K562 (cell line): ENCODE data around the gene CDX1. TPM values are rescaled to one million over a fixed set of nuclear protein-coding genes. Genes with fewer than 3 reads are reported as not detected.

ENCODE experiments used
- ATAC-seq: fragments of 200-7000 bp; cut with Tn5 transposase; 3 replicates; pipeline ENCODE4 v1.9.1; 2020; ENCODE audit warnings: moderate library complexity
- BruUV-seq: library from RNA; stranded (reverse); fragments of 400-500 nt; replicated peaks from 2 replicates; lab custom pipeline; 2021; lab: Mats Ljungman, UMichigan
- CTCF ChIA-PET: fragments of 300-600 bp; formaldehyde crosslinking; extraction: SDS; loops from one replicate; lab custom pipeline; 2021; ENCODE audit warnings: low intra/inter-chr PET ratio; lab: Yijun Ruan, JAX
- POLR2A ChIA-PET: fragments of 300-600, 350-650 bp; sonication (Branson Sonifier 250); formaldehyde crosslinking; extraction: SDS; loops from one replicate; lab custom pipeline; 2021; ENCODE audit warnings: antibody characterized with exemption, inconsistent platforms; lab: Yijun Ruan, JAX
- DNase-seq, 4 experiments: peaks; one replicate each; pipeline versions ENCODE4 v3.0.0 to v3.0.0-alpha.2; 2011 to 2018; ENCODE audit warnings: low spot score in 3 of 4, mixed read lengths in 3 of 4; ENCODE audit errors: extremely low read depth in 1 of 4
- FAIRE-seq: peaks from 2 replicates; lab custom pipeline; 2011; peaks lifted over from hg19 to GRCh38; lab: Jason Lieb, UNC
- H2AFZ ChIP-seq: 2 replicates; pipeline ENCODE4 v1.6.0; 2011; ENCODE audit warnings: low read depth, low read length, control low read depth, inconsistent platforms
- H3K27ac ChIP-seq: fragments of 200-600 bp; 3 replicates; pipeline ENCODE4 v1.8.0; 2011; ENCODE audit warnings: low read depth, mild to moderate bottlenecking, control low read depth, inconsistent platforms, low read length, moderate library complexity, mixed read lengths; ENCODE audit errors: extremely low read depth
- H3K27me3 ChIP-seq, 2 experiments: fragments of 300-600 bp in 1 of 2; 2 replicates in 1 of 2; 3 replicates in 1 of 2; pipeline versions ENCODE4 v1.6.0 to v1.8.0; 2011; ENCODE audit warnings: inconsistent platforms in 2 of 2, low read length in 2 of 2, mild to moderate bottlenecking in 1 of 2, mixed read lengths in 1 of 2, moderate library complexity in 1 of 2; ENCODE audit not compliant: control insufficient read depth in 2 of 2, insufficient read depth in 2 of 2
- H3K36me3 ChIP-seq: fragments of 300-600 bp; 3 replicates; pipeline ENCODE4 v1.8.0; 2011; ENCODE audit warnings: mild to moderate bottlenecking, low read length, inconsistent platforms; ENCODE audit not compliant: control insufficient read depth, insufficient read depth
- H3K4me1 ChIP-seq, 2 experiments: fragments of 200-600 bp in 1 of 2; replicated peaks in 1 of 2; 2 replicates in 1 of 2; 3 replicates in 1 of 2; pipeline versions ENCODE4 v1.5.1 to v1.8.0; 2011; ENCODE audit warnings: inconsistent platforms in 2 of 2, low read length in 2 of 2, mild to moderate bottlenecking in 1 of 2, mixed read lengths in 1 of 2, moderate library complexity in 1 of 2; ENCODE audit not compliant: control insufficient read depth in 2 of 2, insufficient read depth in 2 of 2
- H3K4me2 ChIP-seq: 2 replicates; pipeline ENCODE4 v1.6.1; 2011; ENCODE audit warnings: low read length, control low read depth, inconsistent platforms, mixed read lengths; ENCODE audit not compliant: insufficient read depth
- H3K4me3 ChIP-seq: fragments of 200-600 bp; sonication (generic), shearing (Covaris generic); 2 replicates; pipeline ENCODE4 v1.5.1; 2016; ENCODE audit warnings: control low read depth, inconsistent platforms
- H3K79me2 ChIP-seq: fragments of 200-600 bp; 3 replicates; pipeline ENCODE4 v1.8.0; 2011; ENCODE audit warnings: low read length, inconsistent platforms; ENCODE audit not compliant: control insufficient read depth, insufficient read depth
- H3K9ac ChIP-seq, 2 experiments: 2 replicates each; pipeline versions ENCODE4 v1.6.0 to v1.6.1; 2011; ENCODE audit warnings: low read depth in 2 of 2, low read length in 2 of 2, control low read depth in 1 of 2, inconsistent platforms in 1 of 2, mild to moderate bottlenecking in 1 of 2, mixed read lengths in 1 of 2; ENCODE audit not compliant: insufficient read depth in 1 of 2
- H3K9me1 ChIP-seq: one replicate; pipeline ENCODE4 v1.6.0; 2011; ENCODE audit warnings: inconsistent platforms, mild to moderate bottlenecking, low read length, moderate library complexity; ENCODE audit not compliant: control insufficient read depth, insufficient read depth
- H3K9me3 ChIP-seq: replicated peaks from 2 replicates; pipeline ENCODE4 v1.5.1; 2011; ENCODE audit warnings: low read depth, low read length, inconsistent platforms; ENCODE audit not compliant: control insufficient read depth, insufficient read depth
- H4K20me1 ChIP-seq: replicated peaks from 2 replicates; pipeline ENCODE4 v1.6.1; 2011; ENCODE audit warnings: low read length, inconsistent platforms, mixed read lengths; ENCODE audit not compliant: control insufficient read depth, insufficient read depth
- MYNN ChIP-seq, 2 experiments: sonication (generic); formaldehyde crosslinking in 1 of 2; IDR thresholded peaks; 2 replicates each; pipeline versions ENCODE4 v1.5.0 to v1.6.1; 2016 to 2020; ENCODE audit warnings: antibody characterized with exemption in 1 of 2, missing genetic modification reagents in 1 of 2
- RFX1 ChIP-seq: fragments of 450-650 bp; IDR thresholded peaks from 2 replicates; pipeline ENCODE4 v1.6.1; 2016; ENCODE audit warnings: mild to moderate bottlenecking, moderate library complexity
- ZFP36 ChIP-seq: fragments of 150-350 bp; IDR thresholded peaks from 2 replicates; pipeline ENCODE4 v1.6.1; 2018; ENCODE audit warnings: low read length, low read depth; ENCODE audit not compliant: partially characterized antibody
- ZNF280A ChIP-seq: fragments of 450-650 bp; IDR thresholded peaks from 2 replicates; pipeline ENCODE4 v1.6.1; 2018; ENCODE audit warnings: mild to moderate bottlenecking, low read depth; ENCODE audit not compliant: partially characterized antibody
- ZNF766 ChIP-seq: fragments of 200-800 bp; sonication (Bioruptor generic); conservative IDR thresholded peaks from 2 replicates; pipeline ENCODE4 v1.6.1; 2016; ENCODE audit warnings: missing genetic modification characterization, missing compliant biosample characterization
- WGBS: fragments of 100-300 bp; shearing (Covaris generic); methylation state at CpG from one replicate; pipeline ENCODE4 v1.1.6; 2016; ENCODE audit warnings: low coverage, mixed read lengths; ENCODE audit not compliant: insufficient coverage; ENCODE audit errors: missing lambda C conversion rate; 5-methylcytosine and 5-hydroxymethylcytosine counted together
- in situ Hi-C: fragments of 300-500 bp; cut with MboI; formaldehyde crosslinking; loops from 4 replicates; pipeline ENCODE4 v1.15.0; 2018; ENCODE audit warnings: inconsistent platforms, mixed read lengths
- intact Hi-C: fragments of 100-400 bp; cut with micrococcal nuclease; formaldehyde crosslinking; loops from 2 replicates; pipeline ENCODE4 v1.14.2; 2022
- polyA plus RNA-seq, 8 experiments: library from polyadenylated mRNA; depleted of rRNA in 4 of 8; stranded (reverse) in 5 of 8; unstranded in 3 of 8; fragments of >200 nt; fragmentation: Nextera tagmentation in 2 of 8; fragmentation: Illumina TruSeq in 1 of 8; extraction: Ambion mirVana in 2 of 8; extraction: Trizol in 1 of 8; gene quantifications; 2 replicates each; pipeline versions ENCODE4 v1.2.1 to v1.2.3, GENCODE V29; 2011 to 2014; ENCODE audit warnings: inconsistent platforms in 1 of 8, missing spikeins in 1 of 8
- total RNA-seq, 7 experiments: library from RNA; depleted of rRNA in 6 of 7; stranded (reverse); fragments of >200 nt in 6 of 7; fragmentation: Illumina TruSeq in 2 of 7; extraction: Trizol in 2 of 7; gene quantifications; 2 replicates each; pipeline versions ENCODE4 v1.2.1 to v1.2.3, GENCODE V29; 2011 to 2021; ENCODE audit warnings: low replicate concordance in 1 of 7

The CDX1 gene
- total and polyA plus RNA-seq, 9 of the 15 experiments (the other 6 are each of a cell fraction or from before 2014, with no cell fraction given): 0.06 to 0.16 TPM; not detected in 7

DNA sequence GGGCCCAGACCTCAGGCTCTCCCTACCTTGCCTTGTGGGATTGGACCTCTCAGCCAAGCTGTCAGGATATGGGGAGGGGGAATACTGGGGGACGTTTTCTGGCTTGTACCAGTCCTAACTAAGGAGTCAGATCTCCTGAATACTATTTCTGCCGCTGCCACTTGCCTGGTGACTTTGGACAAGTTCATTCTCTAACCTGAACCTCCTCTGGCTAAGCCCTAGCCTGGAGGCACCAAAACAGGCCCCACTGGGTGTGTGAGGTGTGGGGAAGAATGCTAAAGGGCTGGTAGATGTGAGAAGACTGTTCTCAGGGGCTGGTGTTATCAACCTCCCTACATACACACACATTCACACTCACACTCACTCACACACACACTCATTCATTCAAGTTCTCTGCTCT, 24.4 kb downstream of the CDX1 start:
- no TSS peak for BruUV-seq
- Histone ChIP-seq H3K27me3 (peaks cover 42 to 90% of the 10 kb centered on the region in 2 experiments), H3K9me1 (no peaks in the 10 kb centered on the region), H3K4me1 (peaks cover 0 to 7% of the 10 kb centered on the region in 2 experiments; a peak in 1 of 5 replicates), H4K20me1 (0 out of 2 replicates have a peak, but pooled peaks cover 7% of the 10 kb centered on the region), H3K4me2 (no peak overlapping the region), H3K36me3 (no peaks in the 10 kb centered on the region), H3K27ac (no peak overlapping the region), H3K9me3 (no peaks in the 10 kb centered on the region), H3K4me3 (no peak overlapping the region), H3K9ac (no peak overlapping the region), H2AFZ (no peak overlapping the region), H3K79me2 (no peaks in the 10 kb centered on the region)
- ChIA-PET POLR2A (no interaction called here), CTCF (no interaction called here)
- ATAC-seq: no peak
- no peak for FAIRE-seq
- intact Hi-C loops: no loop called here
- DNase-seq: no peak
- 0% methylated on average over 2 of the region's 2 CpGs for WGBS
- TF ChIP-seq ZNF766 (CRISPR knock-in tag): no peak
- in situ Hi-C loops: no loop called here

- Histone ChIP-seq H2AFZ (no peak overlapping the region), H3K9me1 (no peaks in the 10 kb centered on the region), H3K9ac (no peak overlapping the region), H3K9me3 (no peaks in the 10 kb centered on the region), H3K36me3 (no peaks in the 10 kb centered on the region), H3K4me1 (peaks cover 0 to 13% of the 10 kb centered on the region in 2 experiments; a peak in 1 of 5 replicates), H3K27me3 (peaks cover 38 to 89% of the 10 kb centered on the region in 2 experiments), H3K79me2 (no peaks in the 10 kb centered on the region), H4K20me1 (0 out of 2 replicates have a peak, but pooled peaks cover 5% of the 10 kb centered on the region), H3K4me3 (no peak overlapping the region), H3K27ac (no peak overlapping the region), H3K4me2 (no peak overlapping the region)
- no peak for DNase-seq
- in situ Hi-C loops: no loop called here
- 0% methylated on average over 4 of the region's 4 CpGs for WGBS
- intact Hi-C loops: no loop called here
- ChIA-PET CTCF (no interaction called here), POLR2A (interaction anchor here (0.5 to 2.5 kb wide), 6 partner anchors 11 to 147 kb away, joined by 3 to 6 read pairs (median 4); no protein-coding TSS in a partner anchor)
- TF ChIP-seq MYNN (IDR thresholded peaks at IDR 0.05) (no peak), MYNN (CRISPR knock-in tag; IDR thresholded peaks at IDR 0.05) (no peak), ZNF280A (no peak), ZFP36 (no peak), RFX1 (peak; percentile 48; the same call in 1 of the 2 replicates)
- no peak for FAIRE-seq
- ATAC-seq: no peak
- no TSS peak for BruUV-seq
Measured at GRCh38 chr5:150192462-150192861, 25.9 kb downstream of the CDX1 start.
